HG02610 (cell line): ENCODE measurements around the gene TMEFF2.

Experiments
- ATAC-seq: cut with Tn5 transposase; IDR thresholded peaks from one replicate; pipeline ENCODE4 v1.9.1; 2021; ENCODE audit warnings: mild to moderate bottlenecking, moderate library complexity; ENCODE audit not compliant: unreplicated experiment

TMEFF2 gene

GRCh38 chr2:192069417-192069816, 125.3 kb downstream of the TMEFF2 start:
- ATAC-seq = no peak

DNA sequence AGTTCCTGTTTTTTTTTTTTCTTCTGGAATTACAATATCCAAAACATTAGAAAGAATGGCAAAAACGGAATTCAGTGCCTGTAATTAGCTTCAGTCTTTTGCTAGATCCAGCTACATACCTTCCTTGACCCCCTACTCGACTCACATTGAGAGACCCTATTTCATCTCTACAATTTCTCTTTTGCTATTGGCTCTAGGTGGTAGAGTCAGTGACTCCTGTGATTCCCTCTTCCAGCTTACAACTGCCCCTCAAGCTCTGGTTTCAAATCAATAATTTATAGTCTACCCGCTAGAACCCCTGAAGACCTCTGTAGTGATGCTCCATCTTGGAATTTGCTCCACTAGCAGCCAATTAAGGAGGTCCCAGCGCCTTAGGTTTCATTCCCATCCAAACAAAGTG, 125.8 kb downstream of the TMEFF2 start:
- no peak for ATAC-seq

DNA sequence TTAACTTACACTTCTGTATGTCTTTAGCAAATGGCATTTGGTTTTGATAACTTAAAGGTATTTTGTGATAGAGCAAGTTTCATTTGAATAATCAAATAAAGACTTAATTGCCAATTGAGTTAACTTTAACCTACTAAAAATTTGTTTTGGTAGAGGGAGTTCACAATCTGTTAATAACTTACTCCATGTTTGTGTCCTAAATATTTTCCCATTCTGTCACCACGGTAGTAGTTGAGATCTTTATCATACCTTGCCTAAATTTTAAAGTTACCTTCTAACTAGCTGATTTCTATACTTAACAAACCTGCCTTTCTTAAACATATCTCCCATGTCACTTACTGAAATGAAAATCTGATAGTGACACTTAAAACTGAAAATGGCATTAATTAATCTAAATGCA, 127.1 kb downstream of the TMEFF2 start:
- ATAC-seq = no peak

DNA sequence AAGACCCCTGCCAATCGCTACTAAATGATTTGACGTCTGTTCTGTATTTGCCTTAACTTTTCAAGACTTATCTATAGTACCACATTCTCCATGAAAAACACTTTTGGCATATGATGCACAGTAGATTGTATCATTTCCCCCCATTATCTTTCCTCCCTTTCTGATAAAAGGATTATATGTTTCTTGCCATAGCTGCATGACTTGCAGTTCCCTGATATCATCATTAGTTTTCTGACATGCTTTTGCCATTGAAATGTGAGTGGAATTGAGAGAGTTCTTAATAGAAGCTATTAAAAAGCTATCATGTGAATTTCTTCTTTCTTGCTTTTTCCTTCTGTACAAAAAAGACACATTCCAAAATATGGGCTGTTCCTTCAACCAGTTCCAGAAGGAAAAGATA, 130.3 kb downstream of the TMEFF2 start:
- ATAC-seq = no peak

- ATAC-seq = no peak
Measured at GRCh38 chr2:192060161-192060560, 134.6 kb downstream of the TMEFF2 start.

- no peak for ATAC-seq
Measured at GRCh38 chr2:192059266-192059665, 135.5 kb downstream of the TMEFF2 start.

DNA sequence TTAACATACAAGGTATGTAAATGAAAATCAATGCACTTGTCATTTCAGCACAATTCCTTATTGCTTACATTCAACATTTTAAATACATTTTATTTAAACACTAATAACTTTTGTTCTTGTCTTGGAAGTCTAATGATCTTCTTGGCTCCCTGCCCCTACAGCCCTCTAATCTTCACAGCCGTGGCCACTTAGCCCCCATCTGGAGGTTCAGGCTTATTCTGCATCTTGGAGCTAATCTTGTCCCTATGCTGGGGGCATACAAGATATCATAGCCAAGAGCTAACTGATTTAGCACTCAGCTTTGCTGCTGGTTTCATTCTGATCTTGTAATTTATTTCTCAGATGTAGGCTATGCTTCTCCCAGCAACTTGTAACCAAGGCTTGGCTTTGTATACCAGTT, 140.8 kb downstream of the TMEFF2 start:
- no peak for ATAC-seq

DNA sequence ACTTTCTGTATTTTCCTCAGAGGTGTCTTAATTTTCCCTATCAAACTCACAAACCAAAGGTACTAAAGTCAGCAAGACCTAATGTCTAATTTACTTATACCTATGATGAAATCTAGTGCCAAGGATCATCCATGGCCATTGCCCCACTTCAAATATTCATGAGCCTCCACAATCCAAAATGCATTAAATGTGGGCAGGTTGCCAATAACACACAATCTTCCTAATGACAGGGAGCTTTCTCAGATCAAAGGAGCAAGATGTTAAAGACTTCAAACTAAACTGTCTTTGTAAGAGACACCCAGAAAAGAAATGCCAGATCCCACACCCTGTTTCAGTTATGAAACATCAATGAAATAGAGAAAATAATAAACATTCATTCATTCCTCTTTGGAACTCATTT, 143.2 kb downstream of the TMEFF2 start:
- no peak for ATAC-seq

DNA sequence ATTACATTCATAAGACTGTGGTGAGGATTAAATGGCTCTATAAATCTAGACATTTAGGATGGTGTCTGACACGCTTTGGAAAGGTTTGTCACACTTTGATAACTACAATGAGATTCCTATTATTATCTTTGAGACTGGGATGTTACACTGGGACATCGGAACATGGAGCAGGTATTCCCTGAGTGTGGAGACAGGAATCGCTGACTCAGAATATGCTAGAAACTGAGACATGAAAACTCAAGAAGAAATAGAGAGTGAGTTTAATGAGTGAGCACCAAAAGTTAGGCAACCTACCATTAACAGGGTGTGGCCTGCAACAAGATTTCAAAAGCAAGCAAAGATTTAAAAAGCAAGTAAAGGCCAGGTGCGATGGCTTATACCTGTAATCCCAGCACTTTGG, 145.4 kb downstream of the TMEFF2 start:
- no peak for ATAC-seq

DNA sequence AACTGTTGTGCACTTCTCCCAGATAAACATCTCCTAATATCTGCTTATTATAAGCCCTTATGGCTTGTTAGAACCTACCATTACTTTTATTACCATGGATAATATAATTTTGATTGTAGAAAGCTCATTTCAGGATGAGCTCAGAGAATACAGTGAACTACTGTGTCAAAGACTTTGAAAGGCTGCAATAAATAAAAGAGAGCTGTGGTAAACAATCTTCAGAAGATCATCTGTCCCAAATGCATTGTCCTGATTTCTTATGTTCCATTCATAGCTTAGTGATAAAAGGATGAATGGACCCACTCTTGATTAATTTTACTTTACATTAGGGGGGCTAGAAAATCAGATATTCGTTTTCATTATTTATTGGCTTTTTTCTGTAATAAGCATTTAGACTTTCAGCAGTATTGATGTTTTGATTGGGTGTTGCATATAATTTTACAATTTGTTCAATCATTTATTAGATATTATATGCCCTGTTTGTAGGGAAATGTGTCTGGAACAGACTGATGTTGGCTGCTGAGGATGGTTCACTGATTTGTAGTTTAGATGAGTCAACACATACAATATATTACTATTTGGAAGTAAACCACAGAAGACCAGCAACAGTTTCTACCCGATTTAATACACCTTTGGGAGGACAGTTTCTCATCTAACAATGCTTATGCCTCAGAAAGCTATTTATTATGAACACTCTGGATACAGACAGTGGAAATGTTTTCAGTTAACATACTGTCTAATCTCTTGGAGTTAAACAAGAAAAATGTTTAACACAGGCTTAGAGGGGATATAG, 147.2 kb downstream of the TMEFF2 start:
- ATAC-seq = no peak

DNA sequence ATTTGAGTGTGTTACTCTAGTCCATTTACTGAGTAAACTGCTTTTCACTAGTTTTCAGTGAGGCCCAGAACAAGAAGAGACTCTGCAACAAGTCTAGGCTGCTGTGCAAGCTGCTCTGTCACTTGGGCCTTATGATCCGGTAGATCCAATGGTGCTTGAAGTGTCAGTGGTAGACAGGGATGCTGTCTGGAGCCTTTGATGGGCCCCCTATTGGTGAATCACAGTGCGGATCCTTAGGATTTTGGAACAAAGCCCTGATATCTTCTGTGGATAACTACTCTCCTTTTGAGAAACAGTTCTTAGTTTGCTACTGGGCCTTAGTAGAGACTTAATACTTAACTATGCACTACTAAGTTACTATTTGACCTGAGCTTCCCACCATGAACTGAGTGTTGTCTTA, 150.2 kb downstream of the TMEFF2 start:
- no peak for ATAC-seq

GRCh38 chr2:192043216-192043870, 151.4 kb downstream of the TMEFF2 start:
- no peak for ATAC-seq

DNA sequence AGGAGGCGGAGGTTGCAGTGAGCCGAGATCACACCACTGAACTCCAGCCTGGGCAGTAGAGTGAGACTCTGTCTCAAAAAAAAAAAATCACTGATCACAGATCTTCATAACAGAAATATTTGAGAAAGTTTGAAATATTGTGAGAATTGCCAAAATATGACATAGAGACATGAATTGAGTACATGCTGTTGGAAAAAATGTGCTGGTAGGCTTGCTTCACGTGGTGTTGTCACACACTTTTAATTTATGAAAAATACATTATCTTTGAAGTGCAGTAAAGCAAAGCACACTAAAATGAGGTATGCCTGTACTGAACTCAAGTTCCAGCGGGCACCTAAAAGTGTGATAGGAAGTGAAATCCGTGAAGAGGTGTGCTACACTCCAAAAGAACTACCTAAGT, 152.6 kb downstream of the TMEFF2 start:
- ATAC-seq = no peak

- no peak for ATAC-seq
Measured at GRCh38 chr2:192038110-192038509, 156.6 kb downstream of the TMEFF2 start.

- no peak for ATAC-seq
Measured at GRCh38 chr2:192035731-192036442, 158.8 kb downstream of the TMEFF2 start.

- ATAC-seq = no peak
Measured at GRCh38 chr2:192030856-192031255, 163.9 kb downstream of the TMEFF2 start.

- peak; percentile 71 for ATAC-seq
Measured at GRCh38 chr2:192030289-192030688, 164.4 kb downstream of the TMEFF2 start.

DNA sequence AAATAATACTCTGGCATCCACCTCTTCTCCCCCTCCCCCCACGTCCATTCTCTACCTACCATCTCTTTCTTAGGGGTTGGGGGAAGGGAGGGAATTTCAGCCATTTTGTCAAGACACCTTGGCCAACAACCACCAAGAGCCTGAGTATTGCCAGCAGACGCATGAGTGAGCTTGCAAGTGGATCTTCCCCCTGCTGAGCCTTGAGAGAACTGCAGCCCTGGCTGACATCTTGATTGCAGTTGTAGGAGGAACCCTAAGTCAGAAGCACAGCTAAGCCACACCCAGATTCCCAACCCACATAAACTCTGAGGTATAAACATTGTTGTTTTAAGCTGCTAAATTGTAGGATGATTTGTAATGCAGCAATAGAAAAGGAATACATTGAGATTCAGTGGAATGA, 165.6 kb downstream of the TMEFF2 start:
- no peak for ATAC-seq

DNA sequence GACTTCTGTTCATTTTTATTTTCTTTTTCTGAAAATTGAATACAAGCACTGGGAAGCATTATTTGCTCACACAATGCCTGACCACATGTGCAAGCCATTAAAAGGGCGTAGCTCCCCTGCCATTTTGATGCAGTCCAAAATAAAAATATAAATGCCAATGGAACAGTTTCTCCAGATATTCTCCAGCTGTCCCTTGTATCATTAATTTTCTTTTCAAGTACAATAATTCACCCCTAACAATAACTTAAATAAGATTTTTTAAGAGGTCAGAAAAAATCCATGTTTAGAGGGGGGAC, 168.0 kb downstream of the TMEFF2 start:
- no peak for ATAC-seq

- ATAC-seq = no peak
Measured at GRCh38 chr2:192026059-192026824, 168.5 kb downstream of the TMEFF2 start.

DNA sequence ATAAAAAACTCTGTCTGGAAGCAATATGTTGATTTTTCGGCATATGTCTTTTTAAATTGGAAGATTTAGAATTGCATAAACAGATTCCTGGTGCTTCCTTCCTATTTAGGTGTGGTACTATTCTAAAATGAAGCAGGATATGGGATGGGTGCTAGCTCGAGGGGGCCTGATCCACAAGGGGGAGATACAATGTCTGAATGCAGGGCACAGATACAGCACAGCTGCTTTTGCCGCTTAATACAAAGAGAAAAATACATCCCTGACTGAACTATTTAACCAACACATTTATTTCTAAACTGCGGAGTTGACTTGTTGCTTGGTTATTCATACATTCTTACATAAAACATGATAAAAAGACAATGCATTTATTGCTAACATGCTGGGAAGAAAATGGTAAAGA, 169.1 kb downstream of the TMEFF2 start:
- ATAC-seq = no peak
